Kidney (tissue), 14 donors: Measurements from ENCODE around the gene PDCD5. TPM values are rescaled to one million over a fixed set of nuclear protein-coding genes. Genes with fewer than 3 reads are reported as not detected.

Experiments
- DNase-seq, 5 donors: peaks; one replicate each; pipeline ENCODE4 v3.0.0-alpha.2; 2013 to 2020
- FAIRE-seq: peaks from 2 replicates; lab custom pipeline; 2012; peaks lifted over from hg19 to GRCh38; lab: Jason Lieb, UNC
- H3K27ac ChIP-seq, 2 donors: one replicate each; pipeline ENCODE4 v1.7.0; 2013; ENCODE audit warnings: low read depth in 2 of 2, low read length in 2 of 2, inconsistent platforms in 1 of 2
- H3K27me3 ChIP-seq: one replicate; pipeline ENCODE4 v1.7.1; 2013; ENCODE audit warnings: low read length, inconsistent platforms; ENCODE audit not compliant: control insufficient read depth, insufficient read depth
- H3K36me3 ChIP-seq, 3 donors: one replicate each; pipeline versions ENCODE4 v1.7.0 to v1.7.1; 2013; ENCODE audit warnings: low read length in 3 of 3, control low read depth in 1 of 3, inconsistent platforms in 1 of 3; ENCODE audit not compliant: insufficient read depth in 3 of 3, control insufficient read depth in 2 of 3
- H3K4me1 ChIP-seq, 3 donors: one replicate each; pipeline versions ENCODE4 v1.7.0 to v1.7.1; 2013; ENCODE audit warnings: low read length in 3 of 3, inconsistent platforms in 1 of 3, low read depth in 1 of 3; ENCODE audit not compliant: control insufficient read depth in 2 of 3, insufficient read depth in 2 of 3
- H3K4me3 ChIP-seq, 3 donors: one replicate each; pipeline versions ENCODE4 v1.7.0 to v1.8.1; 2013; ENCODE audit warnings: low read length in 3 of 3, control low read depth in 1 of 3, inconsistent platforms in 1 of 3
- H3K9ac ChIP-seq, 3 donors: one replicate each; pipeline versions ENCODE4 v1.7.0 to v1.7.1; 2013; ENCODE audit warnings: low read length in 3 of 3, control low read depth in 1 of 3, inconsistent platforms in 1 of 3
- H3K9me3 ChIP-seq, 3 donors: one replicate each; pipeline versions ENCODE4 v1.7.0 to v1.7.1; 2013; ENCODE audit warnings: low read length in 3 of 3, control low read depth in 1 of 3, inconsistent platforms in 1 of 3; ENCODE audit not compliant: control insufficient read depth in 2 of 3, insufficient read depth in 1 of 3
- CTCF ChIP-seq: IDR thresholded peaks from 3 replicates; pipeline ENCODE4 v1.5.1; 2012; ENCODE audit warnings: mild to moderate bottlenecking, moderate library complexity, borderline replicate concordance; ENCODE audit not compliant: insufficient read depth; ENCODE audit errors: extremely low read depth
- intact Hi-C: fragments of 100-400 bp; cut with DNase I; formaldehyde crosslinking; loops from one replicate; pipeline ENCODE4 v1.11.1; 2022
- polyA plus RNA-seq: library from polyadenylated mRNA; stranded (reverse); fragments of 350-450 nt; fragmentation: Illumina TruSeq; extraction: RNeasy Lipid Tissue Mini Kit (QIAGEN cat#74804); gene quantifications from one replicate; pipeline ENCODE4 v1.2.3, GENCODE V29; 2014; ENCODE audit warnings: low read depth, low replicate concordance; ENCODE audit not compliant: insufficient read depth
- total RNA-seq: library from RNA; stranded (reverse); fragmentation: NEBNext Ultra II Directional; extraction: Animal tissue kit (Norgen Biotek cat#: 25700); gene quantifications from one replicate; pipeline ENCODE4 v1.2.1, GENCODE V29; 2021
- donor health status: control.
- donor health status: control.
- donor health status: control.
- donor health status: control.
- donor health status: control.
- donor health status: DM: yes; HTN: yes; CAD: no.
- donor health status: Normal renal cell carcinoma (clear cell type).

Gene PDCD5
- total and polyA plus RNA-seq, 2 donors from 2014 or later, result 62.6 to 116 TPM

- H3K4me3 ChIP-seq, result no peak overlapping the region
- TF ChIP-seq CTCF, result no peak
- intact Hi-C loops, result no loop called here
Measured at GRCh38 chr19:32626969-32627368, 46.0 kb downstream of the PDCD5 start.

DNA sequence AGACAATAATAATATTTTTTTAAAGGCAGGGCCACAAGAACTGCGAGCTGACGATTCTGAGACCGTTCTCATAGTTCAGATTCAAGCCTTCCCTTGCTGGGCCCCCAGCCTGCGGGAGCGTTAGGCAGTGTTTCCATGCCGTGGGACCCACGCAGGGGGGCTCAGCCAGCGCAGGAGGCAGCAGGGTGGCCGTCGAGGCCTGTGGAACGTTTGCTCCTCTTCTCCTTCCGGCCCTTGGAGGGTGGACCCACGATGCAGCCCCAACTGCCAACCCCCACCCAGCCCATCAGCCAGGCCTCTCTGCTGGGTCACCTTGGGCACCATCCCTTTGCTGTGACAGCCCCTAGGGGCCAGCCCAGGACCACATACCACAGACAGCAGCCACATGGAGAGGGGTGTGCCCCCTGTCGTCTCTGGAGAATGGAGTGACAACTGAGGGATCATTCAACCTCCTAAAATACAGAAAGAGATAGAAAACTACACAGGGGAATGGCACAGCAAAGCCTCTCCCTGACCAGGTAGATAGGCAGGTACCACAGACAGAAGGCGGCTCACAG is 46.8 kb downstream of the PDCD5 start:
- H3K9ac ChIP-seq, result no peak overlapping the region
- FAIRE-seq (no peak), DNase-seq (no peak)
- H3K4me1 ChIP-seq, result no peaks in the 10 kb centered on the region
- intact Hi-C loops, result no loop called here
- TF ChIP-seq CTCF, result no peak
- no peaks in the 10 kb centered on the region for H3K27me3 ChIP-seq
- H3K4me3 ChIP-seq, result no peak overlapping the region
- H3K9me3 ChIP-seq, result no peaks in the 10 kb centered on the region
- H3K27ac ChIP-seq, result no peak overlapping the region
- H3K36me3 ChIP-seq, result peaks cover 2 to 21% (median 19%) of the 10 kb centered on the region in 3 donors

More at GRCh38 chr19:32626969-32627368, 46.0 kb downstream of the PDCD5 start:
- no peaks in the 10 kb centered on the region for H3K9me3 ChIP-seq
- H3K27me3 ChIP-seq, result no peaks in the 10 kb centered on the region
- peaks cover 2 to 24% (median 22%) of the 10 kb centered on the region in 3 donors for H3K36me3 ChIP-seq
- H3K27ac ChIP-seq, result no peak overlapping the region
- no peaks in the 10 kb centered on the region for H3K4me1 ChIP-seq
- no peak for FAIRE-seq
- no peak for DNase-seq
- no peak overlapping the region for H3K9ac ChIP-seq

GRCh38 chr19:32630338-32630737 is 49.3 kb downstream of the PDCD5 start:
- DNase-seq (no peak), FAIRE-seq (no peak)
- intact Hi-C loops, result no loop called here
- H3K4me3 ChIP-seq, result no peak overlapping the region
- peaks cover 0 to 25% (median 12%) of the 10 kb centered on the region in 3 donors for H3K36me3 ChIP-seq
- TF ChIP-seq CTCF, result no peak
- H3K27me3 ChIP-seq, result no peaks in the 10 kb centered on the region
- no peak overlapping the region for H3K9ac ChIP-seq
- H3K4me1 ChIP-seq, result no peaks in the 10 kb centered on the region
- no peaks in the 10 kb centered on the region for H3K9me3 ChIP-seq
- H3K27ac ChIP-seq, result no peak overlapping the region

DNA sequence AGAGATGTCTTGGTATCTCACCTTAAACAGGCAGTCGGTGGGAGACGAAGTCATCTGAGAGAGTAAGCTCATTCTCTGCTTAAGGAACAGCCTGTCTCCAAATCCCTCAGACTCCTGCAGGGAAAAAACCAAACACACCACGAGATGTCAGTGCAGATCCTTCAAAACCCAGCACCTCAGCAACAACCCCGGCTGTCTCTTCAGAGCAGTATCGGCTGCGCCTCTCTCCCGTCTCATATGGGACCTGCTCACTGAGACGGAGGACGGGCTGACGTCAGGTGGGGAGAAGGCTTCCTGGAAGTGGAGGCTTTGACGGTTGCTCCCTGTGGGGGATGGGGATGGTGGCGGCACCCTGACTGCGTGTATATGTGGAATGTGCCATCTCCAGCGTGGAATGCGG is 50.4 kb downstream of the PDCD5 start:
- H3K36me3 ChIP-seq, result peaks cover 0 to 27% (median 12%) of the 10 kb centered on the region in 3 donors
- H3K27me3 ChIP-seq, result no peaks in the 10 kb centered on the region
- H3K9me3 ChIP-seq, result no peaks in the 10 kb centered on the region
- intact Hi-C loops, result no loop called here
- H3K9ac ChIP-seq, result no peak overlapping the region
- DNase-seq (no peak), FAIRE-seq (no peak)
- no peaks in the 10 kb centered on the region for H3K4me1 ChIP-seq
- H3K4me3 ChIP-seq, result no peak overlapping the region
- no peak for TF ChIP-seq CTCF
- H3K27ac ChIP-seq, result no peak overlapping the region
